ENCODE results near the gene SYT2.

GRCh38 chr1:202754293-202754692 lies 44.0 kb upstream of the SYT2 start:
- TF ChIP-seq CTCF (IDR thresholded peaks at IDR 0.05 in 8 of 11, conservative IDR thresholded peaks at IDR 0.05 in 3 of 11) (no peak), POLR2A (IDR thresholded peaks at IDR 0.05) (no peak), POLR2AphosphoS5 (IDR thresholded peaks at IDR 0.05) (no peak)

Data from spleen (tissue), 7 donors.